ENCODE data around the gene WWOX. TPM values are rescaled to one million over a fixed set of nuclear protein-coding genes. Genes with fewer than 3 reads are reported as not detected.

WWOX gene
- total and polyA plus RNA-seq, 2 of the 8 experiments (the other 6 are each of a cell fraction or from before 2014, with no cell fraction given), result 5.4 to 16.7 TPM

GRCh38 chr16:78057803-78058564, 41.5 kb upstream of the WWOX start:
- CTCF ChIA-PET (ENCODE audit: partially characterized antibody), result interaction anchor here (0.6 to 1.5 kb wide), 7 partner anchors 7 to 379 kb away, joined by 3 to 4 read pairs (median 3); partner anchors contain the start of gene WWOX

More at GRCh38 chr16:78057803-78058564, 41.5 kb upstream of the WWOX start:
- H3K4me2 ChIP-seq (ENCODE audit: insufficient read depth in 1 of 2, low read depth in 2 of 2, low read length in 2 of 2), result no peak overlapping the region
- no peak overlapping the region for H4K91ac ChIP-seq (replicated peaks; ENCODE audit: insufficient read length, low read length)
- no peak overlapping the region for H4K8ac ChIP-seq (ENCODE audit: extremely low read depth, insufficient read depth, low read length)
- no peak overlapping the region for H2BK5ac ChIP-seq (ENCODE audit: low read depth, low read length)
- H3K4me1 ChIP-seq (replicated peaks in 1 of 4; ENCODE audit: control insufficient read depth in 3 of 4, insufficient read depth in 4 of 4, low read length in 3 of 4), result no peaks in the 10 kb centered on the region
- no peak overlapping the region for H3K27ac ChIP-seq (ENCODE audit: low read depth, low read length)
- no peaks in the 10 kb centered on the region for H3K79me2 ChIP-seq (ENCODE audit: control insufficient read depth in 1 of 2, insufficient read depth in 2 of 2, low read length in 2 of 2)
- no peak overlapping the region for H3K14ac ChIP-seq (ENCODE audit: insufficient read length)
- peaks cover 0 to 7% (median under 1%) of the 10 kb centered on the region in 4 experiments; a peak in 3 of 7 replicates for H3K27me3 ChIP-seq (replicated peaks in 1 of 4; ENCODE audit: control insufficient read depth in 3 of 4, extremely low read depth in 1 of 4, insufficient read depth in 3 of 4, low read length in 3 of 4)
- FAIRE-seq (no peak), DNase-seq (ENCODE audit: low read depth in 1 of 2, low spot score in 2 of 2) (no peak)
- H2BK120ac ChIP-seq (replicated peaks; ENCODE audit: low read depth, low read length), result no peak overlapping the region
- no peak overlapping the region for H2BK15ac ChIP-seq (ENCODE audit: low read length)
- no peak overlapping the region for H3K4ac ChIP-seq (replicated peaks; ENCODE audit: insufficient read length, low read depth, low read length)
- H3K36me3 ChIP-seq (ENCODE audit: control insufficient read depth in 2 of 4, insufficient read depth in 4 of 4, low read length in 3 of 4), result no peaks in the 10 kb centered on the region
- H3K23ac ChIP-seq (ENCODE audit: insufficient read length), result no peak overlapping the region
- no peak for TF ChIP-seq SAP30 (IDR thresholded peaks at IDR 0.05; ENCODE audit: insufficient read depth, insufficient replicate concordance, low read length)
- no peaks in the 10 kb centered on the region for H3K9me3 ChIP-seq (ENCODE audit: insufficient read depth in 2 of 2, low read depth in 1 of 2, low read length in 1 of 2)
- H2AFZ ChIP-seq (ENCODE audit: low read length), result no peak overlapping the region
- H3K9ac ChIP-seq (replicated peaks in 1 of 4; ENCODE audit: extremely low read depth in 1 of 4, low read depth in 3 of 4, low read length in 3 of 4), result no peak overlapping the region
- H3K79me1 ChIP-seq (ENCODE audit: low read depth, low read length), result no peaks in the 10 kb centered on the region
- H2AK5ac ChIP-seq (ENCODE audit: low read depth, low read length), result no peak overlapping the region
- H3K18ac ChIP-seq (ENCODE audit: extremely low read depth, low read length), result no peak overlapping the region
- no peak overlapping the region for H2BK20ac ChIP-seq (ENCODE audit: low read length)
- H2BK12ac ChIP-seq (ENCODE audit: low read depth, low read length), result no peak overlapping the region
- WGBS, 2 experiments (ENCODE audit: extremely low coverage in 1 of 2, insufficient coverage in 1 of 2, insufficient read length in 1 of 2, insufficient replicate concordance in 2 of 2, low coverage in 1 of 2, low lambda C conversion rate in 2 of 2, missing lambda C conversion rate in 1 of 2), result 95% methylated on average over 9 of the region's 9 CpGs; no CpG with 5 or more reads in 1 of the 2 experiments
- H3K56ac ChIP-seq (replicated peaks; ENCODE audit: insufficient read length, low read depth, low read length), result no peak overlapping the region
- no peaks in the 10 kb centered on the region for H3K23me2 ChIP-seq (ENCODE audit: low read depth, low read length)
- H4K20me1 ChIP-seq (replicated peaks in 1 of 2; ENCODE audit: control insufficient read depth in 1 of 2, insufficient read depth in 2 of 2, low read length in 2 of 2), result no peaks in the 10 kb centered on the region
- no peak overlapping the region for H3K4me3 ChIP-seq (ENCODE audit: extremely low read depth in 1 of 4, insufficient read depth in 2 of 4, low read depth in 3 of 4, low read length in 4 of 4)
- POLR2A ChIA-PET (ENCODE audit: partially characterized antibody), result no interaction called here
- H4K5ac ChIP-seq (ENCODE audit: insufficient read length, low read depth, low read length), result no peak overlapping the region

All from H1 (cell line).